HepG2 (cell line): ENCODE data around the gene DAPK3. TPM values are rescaled to one million over a fixed set of nuclear protein-coding genes. Genes with fewer than 3 reads are reported as not detected.

Experiments
- BCL3 ChIP-seq: sonication (generic); formaldehyde crosslinking; IDR thresholded peaks from 2 replicates; pipeline ENCODE4 v1.5.1; 2020; ENCODE audit warnings: mild to moderate bottlenecking, missing genetic modification reagents, moderate library complexity
- BCL6 ChIP-seq: IDR thresholded peaks from 2 replicates; pipeline ENCODE4 v1.6.1; 2016; ENCODE audit warnings: missing genetic modification reagents, missing compliant biosample characterization
- CREB3 ChIP-seq: sonication (generic); formaldehyde crosslinking; IDR thresholded peaks from 2 replicates; pipeline ENCODE4 v1.5.0; 2020; ENCODE audit warnings: missing genetic modification reagents
- FOXO1 ChIP-seq: sonication (generic); formaldehyde crosslinking; IDR thresholded peaks from 2 replicates; pipeline ENCODE4 v1.4.0; 2020; ENCODE audit warnings: missing genetic modification reagents
- GPN1 ChIP-seq: sonication (generic); formaldehyde crosslinking; IDR thresholded peaks from 2 replicates; pipeline ENCODE4 v1.5.1; 2020; ENCODE audit warnings: missing genetic modification reagents, borderline replicate concordance
- HDAC2 ChIP-seq: sonication (generic); formaldehyde crosslinking; IDR thresholded peaks from 2 replicates; pipeline ENCODE4 v1.4.0; 2020; ENCODE audit warnings: missing genetic modification reagents
- IRX3 ChIP-seq: sonication (generic); formaldehyde crosslinking; IDR thresholded peaks from 2 replicates; pipeline ENCODE4 v1.8.1; 2023; ENCODE audit warnings: mild to moderate bottlenecking, low read depth, missing genetic modification reagents, borderline replicate concordance
- MAFK ChIP-seq, 2 experiments: IDR thresholded peaks in 1 of 2; conservative IDR thresholded peaks in 1 of 2; 2 replicates each; pipeline ENCODE4 v1.6.1; 2011; ENCODE audit warnings: improper control_type of control experiment in 2 of 2, low read length in 2 of 2
- MIXL1 ChIP-seq: IDR thresholded peaks from 2 replicates; pipeline ENCODE4 v1.6.1; 2016
- NR2C2 ChIP-seq: sonication (generic); formaldehyde crosslinking; IDR thresholded peaks from 2 replicates; pipeline ENCODE4 v1.4.0; 2020; ENCODE audit warnings: missing genetic modification reagents, mild to moderate bottlenecking, moderate library complexity, borderline replicate concordance
- SOX6 ChIP-seq, 2 experiments: fragments of 450-650 bp in 1 of 2; sonication (generic) in 1 of 2; formaldehyde crosslinking in 1 of 2; IDR thresholded peaks; 2 replicates each; pipeline versions ENCODE4 v1.4.0 to v1.6.1; 2017 to 2020; ENCODE audit warnings: antibody characterized with exemption in 1 of 2, mild to moderate bottlenecking in 1 of 2, missing genetic modification reagents in 1 of 2
- SPEN ChIP-seq: sonication (generic); formaldehyde crosslinking; IDR thresholded peaks from 2 replicates; pipeline ENCODE4 v1.5.1; 2020; ENCODE audit warnings: low read depth, mild to moderate bottlenecking, missing genetic modification reagents
- ZNF337 ChIP-seq: sonication (generic); formaldehyde crosslinking; IDR thresholded peaks from 2 replicates; pipeline ENCODE4 v1.5.1; 2020; ENCODE audit warnings: missing genetic modification reagents, low read depth, mild to moderate bottlenecking, borderline replicate concordance
- ZNF34 ChIP-seq: sonication (generic); formaldehyde crosslinking; IDR thresholded peaks from 2 replicates; pipeline ENCODE4 v1.4.0; 2020; ENCODE audit warnings: mild to moderate bottlenecking, missing genetic modification reagents, borderline replicate concordance
- ZNF615 ChIP-seq: sonication (generic); formaldehyde crosslinking; IDR thresholded peaks from 2 replicates; pipeline ENCODE4 v1.5.0; 2020; ENCODE audit warnings: mild to moderate bottlenecking, missing genetic modification reagents, borderline replicate concordance
- ZNF747 ChIP-seq: sonication (generic); formaldehyde crosslinking; IDR thresholded peaks from 2 replicates; pipeline ENCODE4 v1.8.1; 2023; ENCODE audit warnings: missing genetic modification reagents, mild to moderate bottlenecking, borderline replicate concordance
- polyA plus RNA-seq, 8 experiments: library from polyadenylated mRNA; depleted of rRNA in 3 of 8; stranded (reverse) in 7 of 8; unstranded in 1 of 8; fragments of >200 nt; fragmentation: Illumina TruSeq in 4 of 8; extraction: Trizol in 4 of 8; gene quantifications; 2 replicates each; pipeline versions ENCODE4 v1.2.1 to v1.2.3, GENCODE V29; 2011 to 2016; ENCODE audit warnings: low read depth in 4 of 8, missing spikeins in 1 of 8, mixed read lengths in 1 of 8; ENCODE audit not compliant: insufficient read depth in 1 of 8
- total RNA-seq, 5 experiments: library from RNA; depleted of rRNA; stranded (reverse); fragments of >200 nt; fragmentation: Illumina TruSeq; extraction: Trizol; gene quantifications; 2 replicates each; pipeline ENCODE4 v1.2.3, GENCODE V29; 2016; ENCODE audit warnings: low read depth in 1 of 5
- TF ChIP-seq, protein P1 (sequence below): sonication (generic); formaldehyde crosslinking; IDR thresholded peaks from 2 replicates; pipeline ENCODE4 v1.4.0; 2020; ENCODE audit warnings: missing genetic modification reagents, borderline replicate concordance
- TF ChIP-seq, protein P2 (sequence below): sonication (generic); formaldehyde crosslinking; conservative IDR thresholded peaks from 2 replicates; pipeline ENCODE4 v1.4.0; 2020; ENCODE audit warnings: missing genetic modification reagents

The DAPK3 gene
- total and polyA plus RNA-seq, 2 of the 13 experiments (the other 11 are each of a cell fraction or from before 2014, with no cell fraction given): 30.5 to 37.3 TPM

- TF ChIP-seq BCL6 (peak; percentile 33; the same call in 1 of the 2 replicates), BCL3 (CRISPR knock-in tag) (no peak), FOXO1 (CRISPR knock-in tag) (no peak), ZNF747 (CRISPR knock-in tag) (no peak), HDAC2 (0 out of 2 replicates have a peak, but pooled peaks have one; percentile 17), IRX3 (no peak), MIXL1 (peak; percentile 28; the same call in 1 of the 2 replicates), ZNF337 (CRISPR knock-in tag) (no peak), ZNF34 (CRISPR knock-in tag) (no peak), SOX6 (IDR thresholded peaks at IDR 0.05) (no peak), SOX6 (CRISPR knock-in tag; IDR thresholded peaks at IDR 0.05) (peak; percentile 53), GPN1 (CRISPR knock-in tag) (no peak), MAFK (conservative IDR thresholded peaks at IDR 0.05 in 1 of 2, IDR thresholded peaks at IDR 0.05 in 1 of 2; ENCODE audit: low read length in 2 of 2) (peak; percentile 36 to 41; a peak in 2 of 4 replicates), SPEN (CRISPR knock-in tag) (0 out of 2 replicates have a peak, but pooled peaks have one; percentile 21), ZNF615 (CRISPR knock-in tag) (no peak), NR2C2 (CRISPR knock-in tag) (no peak), CREB3 (CRISPR knock-in tag) (no peak)
- TF ChIP-seq, protein P1, sequence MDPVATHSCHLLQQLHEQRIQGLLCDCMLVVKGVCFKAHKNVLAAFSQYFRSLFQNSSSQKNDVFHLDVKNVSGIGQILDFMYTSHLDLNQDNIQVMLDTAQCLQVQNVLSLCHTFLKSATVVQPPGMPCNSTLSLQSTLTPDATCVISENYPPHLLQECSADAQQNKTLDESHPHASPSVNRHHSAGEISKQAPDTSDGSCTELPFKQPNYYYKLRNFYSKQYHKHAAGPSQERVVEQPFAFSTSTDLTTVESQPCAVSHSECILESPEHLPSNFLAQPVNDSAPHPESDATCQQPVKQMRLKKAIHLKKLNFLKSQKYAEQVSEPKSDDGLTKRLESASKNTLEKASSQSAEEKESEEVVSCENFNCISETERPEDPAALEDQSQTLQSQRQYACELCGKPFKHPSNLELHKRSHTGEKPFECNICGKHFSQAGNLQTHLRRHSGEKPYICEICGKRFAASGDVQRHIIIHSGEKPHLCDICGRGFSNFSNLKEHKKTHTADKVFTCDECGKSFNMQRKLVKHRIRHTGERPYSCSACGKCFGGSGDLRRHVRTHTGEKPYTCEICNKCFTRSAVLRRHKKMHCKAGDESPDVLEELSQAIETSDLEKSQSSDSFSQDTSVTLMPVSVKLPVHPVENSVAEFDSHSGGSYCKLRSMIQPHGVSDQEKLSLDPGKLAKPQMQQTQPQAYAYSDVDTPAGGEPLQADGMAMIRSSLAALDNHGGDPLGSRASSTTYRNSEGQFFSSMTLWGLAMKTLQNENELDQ: no peak
- TF ChIP-seq, protein P2, sequence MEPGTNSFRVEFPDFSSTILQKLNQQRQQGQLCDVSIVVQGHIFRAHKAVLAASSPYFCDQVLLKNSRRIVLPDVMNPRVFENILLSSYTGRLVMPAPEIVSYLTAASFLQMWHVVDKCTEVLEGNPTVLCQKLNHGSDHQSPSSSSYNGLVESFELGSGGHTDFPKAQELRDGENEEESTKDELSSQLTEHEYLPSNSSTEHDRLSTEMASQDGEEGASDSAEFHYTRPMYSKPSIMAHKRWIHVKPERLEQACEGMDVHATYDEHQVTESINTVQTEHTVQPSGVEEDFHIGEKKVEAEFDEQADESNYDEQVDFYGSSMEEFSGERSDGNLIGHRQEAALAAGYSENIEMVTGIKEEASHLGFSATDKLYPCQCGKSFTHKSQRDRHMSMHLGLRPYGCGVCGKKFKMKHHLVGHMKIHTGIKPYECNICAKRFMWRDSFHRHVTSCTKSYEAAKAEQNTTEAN: no peak
Measured at GRCh38 chr19:3968556-3969434, 2.1 kb downstream of the DAPK3 start (continued).
